Lower lobe of right lung (tissue), 2 donors: ENCODE measurements around the gene PICALM. TPM values are rescaled to one million over a fixed set of nuclear protein-coding genes. Genes with fewer than 3 reads are reported as not detected.
"Not testable (repeated sequence)": the region's sequence is repeated elsewhere in the genome, so short reads cannot be mapped to it uniquely, and the experiment has no call there.

Experiments
- ATAC-seq, 2 donors: fragments of 200-7000 bp; cut with Tn5 transposase; one replicate each; pipeline ENCODE4 v1.9.1; 2020 to 2022; ENCODE audit warnings: mild to moderate bottlenecking in 2 of 2, moderate library complexity in 2 of 2
- DNase-seq: peaks from one replicate; pipeline ENCODE4 v3.0.0-alpha.2; 2020
- H3K27ac ChIP-seq: fragments of 200-600 bp; one replicate; pipeline ENCODE4 v1.8.0; 2022
- H3K27me3 ChIP-seq: fragments of 200-600 bp; one replicate; pipeline ENCODE4 v1.8.0; 2022; ENCODE audit warnings: low read depth
- H3K36me3 ChIP-seq: fragments of 200-600 bp; one replicate; pipeline ENCODE4 v1.8.0; 2022; ENCODE audit warnings: mild to moderate bottlenecking
- H3K4me1 ChIP-seq: fragments of 200-600 bp; one replicate; pipeline ENCODE4 v1.8.0; 2022
- H3K4me3 ChIP-seq: fragments of 200-600 bp; one replicate; pipeline ENCODE4 v1.8.0; 2022; ENCODE audit warnings: mild to moderate bottlenecking
- H3K9me3 ChIP-seq: fragments of 200-600 bp; one replicate; pipeline ENCODE4 v1.8.0; 2022
- intact Hi-C: fragments of 100-400 bp; cut with DNase I; formaldehyde crosslinking; loops from one replicate; pipeline ENCODE4 v1.11.0; 2022
- total RNA-seq: library from RNA; stranded (reverse); fragmentation: NEBNext Ultra II Directional; extraction: Animal tissue kit (Norgen Biotek cat#: 25700); gene quantifications from one replicate; pipeline ENCODE4 v1.2.1, GENCODE V29; 2021
- TF ChIP-seq, protein P1 (sequence below): fragments of 200-600 bp; IDR thresholded peaks from one replicate; pipeline ENCODE4 v1.8.0; 2022; ENCODE audit warnings: antibody characterized with exemption, mild to moderate bottlenecking
- donor health status: DM: no; HTN: yes; CAD: no; lungs with severe emphysema.

PICALM gene
- total RNA-seq, 1 donor from 2014 or later = 190 TPM

DNA sequence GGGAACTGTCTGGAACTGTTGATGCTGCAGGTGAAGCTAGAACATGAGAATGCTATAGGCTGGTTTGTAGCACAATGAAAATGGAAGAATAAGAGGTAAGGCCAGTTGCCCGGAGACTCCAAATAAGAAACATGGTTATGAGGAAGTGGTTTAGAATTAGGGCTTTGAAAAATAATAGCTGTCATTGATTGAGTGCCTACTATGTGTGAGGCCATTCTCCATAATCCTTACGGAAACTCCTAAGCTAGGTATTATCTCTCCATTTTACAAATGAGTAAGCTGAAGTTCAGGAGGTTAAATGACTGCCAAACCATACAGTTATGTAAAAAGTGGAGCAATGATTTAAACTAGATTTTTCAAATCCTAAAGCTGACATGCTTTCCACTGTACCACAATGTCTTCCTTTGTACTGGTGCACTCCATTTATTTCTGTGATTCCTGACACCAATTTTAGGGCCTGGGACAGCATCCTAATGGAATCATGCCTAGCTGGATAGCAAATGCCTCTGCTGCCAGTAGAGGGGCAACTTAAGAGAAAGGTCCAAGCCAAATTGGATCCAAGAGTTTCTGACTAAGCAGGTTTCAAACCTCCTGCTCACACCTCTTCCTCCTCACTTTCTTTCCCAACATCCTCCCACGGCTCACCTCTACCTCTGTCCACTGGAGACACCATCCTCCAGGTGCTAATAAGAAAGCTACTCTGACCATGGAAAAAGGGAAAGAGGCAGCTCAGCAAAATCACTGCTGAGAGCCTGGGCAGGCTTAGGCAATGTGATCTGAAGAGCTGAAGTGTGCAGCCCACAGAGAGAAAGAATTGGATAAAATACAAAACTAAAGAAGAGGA lies 46.9 kb upstream of the PICALM start:
- intact Hi-C loops = no loop called here
- ATAC-seq (no peak), DNase-seq (no peak)
- H3K27me3 ChIP-seq = no peaks in the 10 kb centered on the region
- peaks cover 14% of the 10 kb centered on the region for H3K4me1 ChIP-seq
- no peaks in the 10 kb centered on the region for H3K9me3 ChIP-seq
- no peaks in the 10 kb centered on the region for H3K36me3 ChIP-seq
- no peak overlapping the region for H3K27ac ChIP-seq
- no peak overlapping the region for H3K4me3 ChIP-seq
- TF ChIP-seq, protein P1, sequence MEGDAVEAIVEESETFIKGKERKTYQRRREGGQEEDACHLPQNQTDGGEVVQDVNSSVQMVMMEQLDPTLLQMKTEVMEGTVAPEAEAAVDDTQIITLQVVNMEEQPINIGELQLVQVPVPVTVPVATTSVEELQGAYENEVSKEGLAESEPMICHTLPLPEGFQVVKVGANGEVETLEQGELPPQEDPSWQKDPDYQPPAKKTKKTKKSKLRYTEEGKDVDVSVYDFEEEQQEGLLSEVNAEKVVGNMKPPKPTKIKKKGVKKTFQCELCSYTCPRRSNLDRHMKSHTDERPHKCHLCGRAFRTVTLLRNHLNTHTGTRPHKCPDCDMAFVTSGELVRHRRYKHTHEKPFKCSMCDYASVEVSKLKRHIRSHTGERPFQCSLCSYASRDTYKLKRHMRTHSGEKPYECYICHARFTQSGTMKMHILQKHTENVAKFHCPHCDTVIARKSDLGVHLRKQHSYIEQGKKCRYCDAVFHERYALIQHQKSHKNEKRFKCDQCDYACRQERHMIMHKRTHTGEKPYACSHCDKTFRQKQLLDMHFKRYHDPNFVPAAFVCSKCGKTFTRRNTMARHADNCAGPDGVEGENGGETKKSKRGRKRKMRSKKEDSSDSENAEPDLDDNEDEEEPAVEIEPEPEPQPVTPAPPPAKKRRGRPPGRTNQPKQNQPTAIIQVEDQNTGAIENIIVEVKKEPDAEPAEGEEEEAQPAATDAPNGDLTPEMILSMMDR = no peak

DNA sequence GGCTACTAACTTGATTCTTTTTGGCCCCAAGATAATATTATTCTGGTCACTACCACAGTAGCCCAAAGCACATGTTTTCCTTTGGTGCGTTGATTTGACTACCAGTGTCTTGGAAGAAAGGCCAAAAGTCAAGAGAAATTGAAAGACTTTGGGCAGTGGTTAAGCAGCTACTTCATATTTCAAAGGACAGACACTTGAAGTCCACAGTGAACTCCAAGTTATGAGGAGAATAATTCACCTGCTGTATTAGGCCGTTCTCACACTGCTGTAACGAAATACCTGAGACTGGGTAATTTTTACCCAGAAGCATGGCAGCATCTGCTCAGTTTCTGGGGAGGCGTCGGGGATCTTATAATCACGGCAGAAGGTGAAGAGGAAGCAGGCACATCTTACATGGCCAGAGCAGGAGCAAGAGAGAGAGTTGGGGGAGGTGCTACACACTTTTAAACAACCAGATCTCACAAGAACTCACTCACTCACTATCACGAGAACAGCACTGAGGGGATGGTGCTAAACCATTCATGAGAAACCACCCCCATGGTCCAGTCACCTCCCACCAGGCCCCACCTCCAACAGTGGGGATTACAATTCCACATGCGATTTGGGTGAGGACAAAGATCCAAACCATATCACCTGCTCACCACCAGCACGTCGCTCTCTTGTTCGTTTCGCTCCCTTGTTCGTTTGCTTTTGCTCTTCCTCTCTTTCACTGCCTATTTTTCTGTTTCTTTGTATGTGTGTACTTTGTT lies 40.2 kb upstream of the PICALM start:
- DNase-seq (no peak), ATAC-seq (no peak)
- Histone ChIP-seq H3K36me3 (no peaks in the 10 kb centered on the region), H3K4me3 (no peak overlapping the region), H3K27ac (no peak overlapping the region), H3K9me3 (no peaks in the 10 kb centered on the region), H3K4me1 (no peaks in the 10 kb centered on the region), H3K27me3 (no peaks in the 10 kb centered on the region)
- intact Hi-C loops = no loop called here
- TF ChIP-seq, protein P1 = no peak

DNA sequence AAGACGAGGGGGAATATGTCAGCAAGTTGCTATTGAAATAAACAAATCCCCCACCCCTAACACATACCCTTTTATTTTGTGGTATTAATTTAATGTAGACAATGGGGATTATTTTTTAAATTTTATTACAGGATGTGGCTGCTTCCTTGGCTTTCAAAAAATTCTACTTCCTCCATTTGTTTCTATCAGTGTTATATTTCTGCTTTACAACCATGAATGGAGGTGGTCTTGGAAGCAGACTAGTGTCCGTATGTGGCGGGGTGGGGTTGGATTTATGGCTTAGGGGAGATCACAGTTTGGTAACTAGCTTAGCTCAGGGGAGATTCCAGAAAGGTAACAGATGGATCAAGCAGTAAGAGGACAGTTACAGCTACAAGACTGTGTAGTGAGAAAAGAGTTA lies 39.3 kb upstream of the PICALM start:
- intact Hi-C loops = no loop called here
- Histone ChIP-seq H3K4me1 (no peaks in the 10 kb centered on the region), H3K4me3 (no peak overlapping the region), H3K27me3 (no peaks in the 10 kb centered on the region), H3K27ac (no peak overlapping the region), H3K9me3 (no peaks in the 10 kb centered on the region), H3K36me3 (no peaks in the 10 kb centered on the region)
- ATAC-seq (no peak), DNase-seq (no peak)
- TF ChIP-seq, protein P1 = no peak

DNA sequence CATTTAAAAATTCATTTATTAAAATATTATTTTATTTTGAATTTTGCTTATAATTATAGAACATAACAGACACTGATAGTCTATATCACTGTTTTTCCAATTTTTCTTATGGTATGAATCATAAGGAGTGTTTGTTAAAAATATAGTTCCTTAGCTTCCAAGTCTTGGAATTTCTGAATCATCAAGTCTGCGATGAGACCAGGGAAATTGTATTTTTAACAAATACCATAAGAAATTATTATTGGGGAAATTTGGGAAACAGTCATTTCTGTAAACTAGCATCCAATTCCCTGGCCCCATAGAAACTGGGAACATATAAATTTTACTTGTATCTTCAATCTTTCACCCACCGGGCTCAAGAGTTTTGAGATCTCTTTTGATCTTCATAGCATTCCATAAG lies 38.0 kb upstream of the PICALM start:
- Histone ChIP-seq H3K36me3 (no peaks in the 10 kb centered on the region), H3K4me3 (no peak overlapping the region), H3K27ac (no peak overlapping the region), H3K4me1 (no peaks in the 10 kb centered on the region), H3K9me3 (no peaks in the 10 kb centered on the region), H3K27me3 (no peaks in the 10 kb centered on the region)
- intact Hi-C loops = no loop called here
- TF ChIP-seq, protein P1 = no peak
- no peak for DNase-seq
- ATAC-seq = no peak

DNA sequence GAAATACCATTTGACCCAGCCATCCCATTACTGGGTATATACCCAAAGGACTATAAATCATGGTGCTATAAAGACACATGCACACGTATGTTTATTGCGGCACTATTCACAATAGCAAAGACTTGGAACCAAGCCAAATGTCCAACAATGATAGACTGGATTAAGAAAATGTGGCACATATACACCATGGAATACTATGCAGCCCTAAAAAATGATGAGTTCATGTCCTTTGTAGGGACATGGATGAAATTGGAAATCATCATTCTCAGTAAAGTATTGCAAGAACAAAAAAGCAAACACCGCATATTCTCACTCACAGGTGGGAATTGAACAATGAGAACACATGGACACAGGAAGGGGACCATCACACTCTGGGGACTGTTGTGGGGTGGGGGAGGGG lies 37.1 kb upstream of the PICALM start:
- H3K27ac ChIP-seq, H3K4me1 ChIP-seq, DNase-seq, ATAC-seq, H3K9me3 ChIP-seq, intact Hi-C loops, H3K4me3 ChIP-seq, H3K27me3 ChIP-seq, H3K36me3 ChIP-seq: not testable (repeated sequence)

DNA sequence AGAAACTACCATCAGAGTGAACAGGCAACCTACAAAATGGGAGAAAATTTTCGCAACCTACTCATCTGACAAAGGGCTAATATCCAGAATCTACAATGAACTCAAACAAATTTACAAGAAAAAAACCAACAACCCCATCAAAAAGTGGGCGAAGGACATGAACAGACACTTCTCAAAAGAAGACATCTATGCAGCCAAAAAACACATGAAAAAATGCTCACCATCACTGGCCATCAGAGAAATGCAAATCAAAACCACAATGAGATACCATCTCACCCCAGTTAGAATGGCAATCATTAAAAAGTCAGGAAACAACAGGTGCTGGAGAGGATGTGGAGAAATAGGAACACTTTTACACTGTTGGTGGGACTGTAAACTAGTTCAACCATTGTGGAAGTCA lies 36.7 kb upstream of the PICALM start:
- H3K4me1 ChIP-seq, H3K27me3 ChIP-seq, H3K9me3 ChIP-seq, H3K27ac ChIP-seq, intact Hi-C loops, H3K36me3 ChIP-seq, DNase-seq, ATAC-seq, H3K4me3 ChIP-seq: not testable (repeated sequence)
